Caco-2 (cell line): Measurements from ENCODE around the gene DOCK10. TPM values are rescaled to one million over a fixed set of nuclear protein-coding genes. Genes with fewer than 3 reads are reported as not detected.

Experiments used
- BruUV-seq: library from RNA; stranded (reverse); fragments of 400-500 nt; replicated peaks from 2 replicates; lab custom pipeline; 2021; lab: Mats Ljungman, UMichigan
- CTCF ChIA-PET: fragments of 300-600 bp; sonication (Branson Sonifier 250); formaldehyde crosslinking; loops from one replicate; lab custom pipeline; 2022; ENCODE audit warnings: antibody characterized with exemption; lab: Charles Lee
- POLR2A ChIA-PET: fragments of 300-600 bp; sonication (Branson Sonifier 250); formaldehyde crosslinking; loops from one replicate; lab custom pipeline; 2022; ENCODE audit warnings: antibody characterized with exemption; lab: Charles Lee
- DNase-seq, 2 experiments: peaks; one replicate each; pipeline versions ENCODE4 v3.0.0 to v3.0.0-alpha.2; 2020 to 2022
- H3K27me3 ChIP-seq: replicated peaks from 2 replicates; pipeline ENCODE4 v1.6.0; 2011; ENCODE audit warnings: low read length; ENCODE audit not compliant: control insufficient read depth, insufficient read depth
- H3K36me3 ChIP-seq: 2 replicates; pipeline ENCODE4 v1.5.1; 2011; ENCODE audit warnings: low read length; ENCODE audit not compliant: control insufficient read depth, insufficient read depth
- H3K4me1 ChIP-seq: fragments of 250-450 bp; sonication (Bioruptor Pico); 2 replicates; pipeline ENCODE4 v1.5.1; 2020; ENCODE audit warnings: mild to moderate bottlenecking
- H3K4me3 ChIP-seq: 2 replicates; pipeline ENCODE4 v1.5.1; 2011; ENCODE audit warnings: low read depth, mild to moderate bottlenecking, control low read depth, low read length
- H3K9me3 ChIP-seq: fragments of 250-450 bp; sonication (Bioruptor Pico); 2 replicates; pipeline ENCODE4 v1.5.1; 2020; ENCODE audit warnings: mild to moderate bottlenecking, moderate library complexity
- H3K27ac Mint-ChIP-seq: one replicate; pipeline ENCODE4 v1.8.0; 2022; ENCODE audit warnings: mixed read lengths; ENCODE audit not compliant: unreplicated experiment
- H3K27me3 Mint-ChIP-seq: one replicate; pipeline ENCODE4 v1.8.0; 2022; ENCODE audit warnings: mixed read lengths; ENCODE audit not compliant: insufficient read depth, unreplicated experiment
- H3K36me3 Mint-ChIP-seq: one replicate; pipeline ENCODE4 v1.8.0; 2022; ENCODE audit warnings: mild to moderate bottlenecking, mixed read lengths; ENCODE audit not compliant: insufficient read depth, unreplicated experiment
- H3K4me1 Mint-ChIP-seq: one replicate; pipeline ENCODE4 v1.8.0; 2022; ENCODE audit warnings: low read depth, mixed read lengths; ENCODE audit not compliant: unreplicated experiment
- H3K4me3 Mint-ChIP-seq: one replicate; pipeline ENCODE4 v1.8.0; 2022; ENCODE audit warnings: mild to moderate bottlenecking, moderate library complexity, mixed read lengths; ENCODE audit not compliant: unreplicated experiment
- H3K9me3 Mint-ChIP-seq: one replicate; pipeline ENCODE4 v1.8.0; 2022; ENCODE audit warnings: mixed read lengths; ENCODE audit not compliant: unreplicated experiment
- CTCF ChIP-seq, 2 experiments: fragments of 200-600 bp in 1 of 2; IDR thresholded peaks; 1 replicate in 1 of 2; 2 replicates in 1 of 2; pipeline versions ENCODE4 v1.5.1 to v1.8.0; 2011 to 2022; ENCODE audit warnings: antibody characterized with exemption in 1 of 2, control low read depth in 1 of 2, inconsistent platforms in 1 of 2, low read depth in 1 of 2, low read length in 1 of 2, mild to moderate bottlenecking in 1 of 2, moderate library complexity in 1 of 2; ENCODE audit not compliant: insufficient read depth in 1 of 2, severe bottlenecking in 1 of 2, unreplicated experiment in 1 of 2
- intact Hi-C: fragments of 100-400 bp; cut with micrococcal nuclease; formaldehyde crosslinking; loops from one replicate; pipeline ENCODE4 v1.10.0; 2022; ENCODE audit not compliant: unreplicated experiment
- total RNA-seq: library from RNA; stranded (reverse); gene quantifications from 2 replicates; pipeline ENCODE4 v1.2.3, GENCODE V29; 2022

The DOCK10 gene
- total RNA-seq, 1 experiment from 2014 or later, result not detected

- no peak for DNase-seq
Observed at GRCh38 chr2:224999321-224999720, 42.9 kb downstream of the DOCK10 start.

DNA sequence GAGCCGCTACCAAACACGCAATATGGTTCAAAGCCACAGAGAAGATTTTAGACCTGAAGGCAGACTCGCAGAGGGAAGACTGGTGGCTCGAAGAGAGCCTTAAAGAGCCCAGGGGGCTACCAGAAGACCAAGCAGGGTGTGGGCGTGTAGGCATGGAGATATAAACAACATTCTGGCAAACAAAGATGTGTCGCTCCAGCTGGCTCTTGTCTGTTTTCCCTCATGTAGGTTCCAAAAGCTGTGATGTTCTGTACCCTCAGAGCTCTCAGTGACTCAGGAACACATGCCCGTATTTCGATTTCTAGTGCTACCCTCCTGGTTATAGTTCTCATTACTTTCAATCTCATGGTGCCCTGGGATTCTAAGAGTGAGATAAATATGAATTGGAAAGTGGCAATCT, 44.5 kb downstream of the DOCK10 start:
- no peaks in the 10 kb centered on the region for H3K9me3 Mint-ChIP-seq
- intact Hi-C loops, result no loop called here
- no peaks in the 10 kb centered on the region for H3K4me1 Mint-ChIP-seq
- no peak overlapping the region for H3K27ac Mint-ChIP-seq
- POLR2A ChIA-PET, result no interaction called here
- Histone ChIP-seq H3K4me1 (no peaks in the 10 kb centered on the region), H3K36me3 (no peaks in the 10 kb centered on the region), H3K4me3 (no peak overlapping the region), H3K9me3 (no peaks in the 10 kb centered on the region), H3K27me3 (no peaks in the 10 kb centered on the region)
- CTCF ChIA-PET, result no interaction called here
- H3K4me3 Mint-ChIP-seq, result no peak overlapping the region
- TF ChIP-seq CTCF (IDR thresholded peaks at IDR 0.05; ENCODE audit: insufficient read depth in 1 of 2, low read depth in 1 of 2, low read length in 1 of 2, severe bottlenecking in 1 of 2, unreplicated experiment in 1 of 2), result no peak
- DNase-seq, result no peak
- BruUV-seq, result no TSS peak
- H3K27me3 Mint-ChIP-seq, result peaks cover 9% of the 10 kb centered on the region
- no peaks in the 10 kb centered on the region for H3K36me3 Mint-ChIP-seq

More at GRCh38 chr2:224999321-224999720, 42.9 kb downstream of the DOCK10 start:
- Histone ChIP-seq H3K4me3 (no peak overlapping the region), H3K27me3 (no peaks in the 10 kb centered on the region), H3K9me3 (no peaks in the 10 kb centered on the region), H3K36me3 (no peaks in the 10 kb centered on the region), H3K4me1 (no peaks in the 10 kb centered on the region)
- intact Hi-C loops, result no loop called here
- CTCF ChIA-PET, result no interaction called here
- Mint-ChIP-seq H3K4me3 (no peak overlapping the region), H3K27ac (no peak overlapping the region), H3K36me3 (no peaks in the 10 kb centered on the region), H3K27me3 (peaks cover 9% of the 10 kb centered on the region), H3K9me3 (no peaks in the 10 kb centered on the region), H3K4me1 (no peaks in the 10 kb centered on the region)
- no TSS peak for BruUV-seq
- POLR2A ChIA-PET, result no interaction called here
- TF ChIP-seq CTCF (IDR thresholded peaks at IDR 0.05; ENCODE audit: insufficient read depth in 1 of 2, low read depth in 1 of 2, low read length in 1 of 2, severe bottlenecking in 1 of 2, unreplicated experiment in 1 of 2), result no peak

DNA sequence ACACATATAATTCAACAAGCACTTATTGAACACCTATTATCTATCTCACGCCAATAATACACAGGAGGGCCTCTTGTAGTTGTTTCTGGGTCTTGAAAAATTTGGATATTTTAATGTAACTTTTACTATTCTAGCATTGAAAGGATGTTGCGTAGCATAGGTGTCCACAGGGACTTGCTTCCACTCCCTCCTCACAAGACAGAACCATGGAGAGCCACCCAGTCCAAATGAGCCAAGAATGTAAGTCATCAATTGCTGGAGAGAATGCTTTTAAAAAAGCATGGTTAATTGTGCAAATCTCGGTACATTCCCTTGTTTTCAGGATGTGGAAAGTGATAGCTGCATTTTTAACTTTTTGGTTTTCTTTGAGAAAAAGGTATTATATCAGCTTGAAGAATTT, 46.8 kb downstream of the DOCK10 start:
- no peaks in the 10 kb centered on the region for H3K27me3 ChIP-seq
- POLR2A ChIA-PET, result no interaction called here
- no peaks in the 10 kb centered on the region for H3K9me3 Mint-ChIP-seq
- BruUV-seq, result no TSS peak
- no peaks in the 10 kb centered on the region for H3K36me3 Mint-ChIP-seq
- H3K27ac Mint-ChIP-seq, result no peak overlapping the region
- CTCF ChIA-PET, result no interaction called here
- H3K27me3 Mint-ChIP-seq, result peaks cover 12% of the 10 kb centered on the region
- no peak for DNase-seq
- no peak overlapping the region for H3K4me3 ChIP-seq
- H3K4me1 ChIP-seq, result no peaks in the 10 kb centered on the region
- H3K4me1 Mint-ChIP-seq, result no peaks in the 10 kb centered on the region
- TF ChIP-seq CTCF (IDR thresholded peaks at IDR 0.05; ENCODE audit: insufficient read depth in 1 of 2, low read depth in 1 of 2, low read length in 1 of 2, severe bottlenecking in 1 of 2, unreplicated experiment in 1 of 2), result no peak
- H3K4me3 Mint-ChIP-seq, result no peak overlapping the region
- H3K9me3 ChIP-seq, result no peaks in the 10 kb centered on the region
- no peaks in the 10 kb centered on the region for H3K36me3 ChIP-seq
- intact Hi-C loops, result no loop called here
